ENCODE data around the gene TNFSF10.
A peak's percentile ranks its signal among the peaks of the same experiment; 100 is the strongest.

The TNFSF10 gene

GRCh38 chr3:172516318-172517214 is 6.7 kb downstream of the TNFSF10 start:
- no peak for DNase-seq

- no peak for DNase-seq
Measured at GRCh38 chr3:172515130-172515918, 7.9 kb downstream of the TNFSF10 start.

GRCh38 chr3:172514678-172515077 is 8.6 kb downstream of the TNFSF10 start:
- DNase-seq: no peak

GRCh38 chr3:172513488-172513887 is 9.7 kb downstream of the TNFSF10 start:
- no peak for DNase-seq

GRCh38 chr3:172511783-172512762 is 11.2 kb downstream of the TNFSF10 start:
- DNase-seq: peak; percentile 83

GRCh38 chr3:172506094-172506493 is 17.1 kb downstream of the TNFSF10 start:
- no peak for DNase-seq

- no peak for DNase-seq
Measured at GRCh38 chr3:172501540-172501939, 21.7 kb downstream of the TNFSF10 start.

- DNase-seq: peak; percentile 89
Measured at GRCh38 chr3:172490198-172490669, 33.0 kb downstream of the TNFSF10 start.

- DNase-seq: no peak
Measured at GRCh38 chr3:172478116-172478515, 45.1 kb downstream of the TNFSF10 start.

GRCh38 chr3:172476347-172476746 is 46.9 kb downstream of the TNFSF10 start:
- no peak for DNase-seq

GRCh38 chr3:172475703-172476102 is 47.5 kb downstream of the TNFSF10 start:
- DNase-seq: no peak

GRCh38 chr3:172471903-172472302 is 51.3 kb downstream of the TNFSF10 start:
- no peak for DNase-seq

- DNase-seq: no peak
Measured at GRCh38 chr3:172470588-172470987, 52.6 kb downstream of the TNFSF10 start.

- no peak for DNase-seq
Measured at GRCh38 chr3:172467170-172467824, 55.9 kb downstream of the TNFSF10 start.

- no peak for DNase-seq
Measured at GRCh38 chr3:172466553-172467130, 56.6 kb downstream of the TNFSF10 start.

GRCh38 chr3:172465281-172465680 is 57.9 kb downstream of the TNFSF10 start:
- no peak for DNase-seq

GRCh38 chr3:172464306-172464705 is 58.9 kb downstream of the TNFSF10 start:
- no peak for DNase-seq

- DNase-seq: no peak
Measured at GRCh38 chr3:172461530-172462138, 61.6 kb downstream of the TNFSF10 start.

GRCh38 chr3:172456404-172456803 is 66.8 kb downstream of the TNFSF10 start:
- no peak for DNase-seq
